MG63 (cell line): ENCODE data around the gene HOXC13. TPM values are rescaled to one million over a fixed set of nuclear protein-coding genes. Genes with fewer than 3 reads are reported as not detected.
A peak's percentile ranks its signal among the peaks of the same experiment; 100 is the strongest.

Experiments used
- DNase-seq: peaks from one replicate; pipeline ENCODE4 v3.0.0-alpha.2; 2020
- H3K27me3 ChIP-seq: fragments of 250-450 bp; sonication (Bioruptor Pico); 2 replicates; pipeline ENCODE4 v1.5.1; 2020; ENCODE audit warnings: mild to moderate bottlenecking, moderate library complexity
- H3K36me3 ChIP-seq: fragments of 250-450 bp; sonication (Bioruptor Pico); 2 replicates; pipeline ENCODE4 v1.5.1; 2020; ENCODE audit warnings: mild to moderate bottlenecking, moderate library complexity
- H3K4me3 ChIP-seq: fragments of 250-450 bp; sonication (Bioruptor Pico); 2 replicates; pipeline ENCODE4 v1.5.1; 2020; ENCODE audit warnings: mild to moderate bottlenecking, moderate library complexity
- H3K9me3 ChIP-seq: fragments of 250-450 bp; sonication (Bioruptor Pico); 2 replicates; pipeline ENCODE4 v1.5.1; 2020; ENCODE audit warnings: mild to moderate bottlenecking, moderate library complexity
- total RNA-seq: library from RNA; depleted of rRNA; stranded (reverse); fragments of >200 nt; shearing (Covaris generic); gene quantifications from 2 replicates; pipeline ENCODE4 v1.2.3, GENCODE V29; 2014; ENCODE audit warnings: low replicate concordance

Gene HOXC13
- total RNA-seq, 1 experiment from 2014 or later, result 5.1 TPM

GRCh38 chr12:53950437-53950773 is 11.8 kb downstream of the HOXC13 start:
- DNase-seq, result no peak
- peaks cover 4% of the 10 kb centered on the region; the same call in 1 of the 2 replicates for H3K36me3 ChIP-seq
- H3K27me3 ChIP-seq, result no peaks in the 10 kb centered on the region
- H3K4me3 ChIP-seq, result no peak overlapping the region
- H3K9me3 ChIP-seq, result no peaks in the 10 kb centered on the region

GRCh38 chr12:53950789-53951576 is 12.4 kb downstream of the HOXC13 start:
- DNase-seq, result no peak
- Histone ChIP-seq H3K36me3 (peaks cover 2% of the 10 kb centered on the region; the same call in 1 of the 2 replicates), H3K27me3 (no peaks in the 10 kb centered on the region), H3K4me3 (no peak overlapping the region), H3K9me3 (no peaks in the 10 kb centered on the region)

- Histone ChIP-seq H3K27me3 (no peaks in the 10 kb centered on the region), H3K4me3 (no peak overlapping the region), H3K36me3 (no peaks in the 10 kb centered on the region), H3K9me3 (no peaks in the 10 kb centered on the region)
- DNase-seq, result no peak
Measured at GRCh38 chr12:53951577-53952334, 13.1 kb downstream of the HOXC13 start.

GRCh38 chr12:53952335-53952694 is 13.7 kb downstream of the HOXC13 start:
- DNase-seq, result no peak
- Histone ChIP-seq H3K36me3 (no peaks in the 10 kb centered on the region), H3K27me3 (no peaks in the 10 kb centered on the region), H3K4me3 (no peak overlapping the region), H3K9me3 (no peaks in the 10 kb centered on the region)

GRCh38 chr12:53952871-53953734 is 14.5 kb downstream of the HOXC13 start:
- Histone ChIP-seq H3K27me3 (no peaks in the 10 kb centered on the region), H3K9me3 (no peaks in the 10 kb centered on the region), H3K36me3 (no peaks in the 10 kb centered on the region), H3K4me3 (no peak overlapping the region)
- DNase-seq, result no peak

GRCh38 chr12:53953831-53954693 is 15.4 kb downstream of the HOXC13 start:
- H3K36me3 ChIP-seq, result no peaks in the 10 kb centered on the region
- no peak for DNase-seq
- H3K9me3 ChIP-seq, result no peaks in the 10 kb centered on the region
- peak overlapping the region; percentile 57 for H3K4me3 ChIP-seq
- H3K27me3 ChIP-seq, result no peaks in the 10 kb centered on the region

GRCh38 chr12:53954694-53955035 is 16.0 kb downstream of the HOXC13 start, which contains the start of gene HOXC12:
HOXC12 (plus strand) TSS chr12:53954903; CDS start chr12:53954930, 27 bp downstream.
- Histone ChIP-seq H3K27me3 (no peaks in the 10 kb centered on the region), H3K36me3 (no peaks in the 10 kb centered on the region), H3K4me3 (peak within 1 kb of the TSS; percentile 57), H3K9me3 (no peaks in the 10 kb centered on the region)
- peak; percentile 54 for DNase-seq

- H3K9me3 ChIP-seq, result no peaks in the 10 kb centered on the region
- H3K36me3 ChIP-seq, result no peaks in the 10 kb centered on the region
- H3K4me3 ChIP-seq, result peak overlapping the region; percentile 57
- DNase-seq, result peak; percentile 26
- H3K27me3 ChIP-seq, result no peaks in the 10 kb centered on the region
Measured at GRCh38 chr12:53955036-53955775, 16.6 kb downstream of the HOXC13 start.

GRCh38 chr12:53955776-53956250 is 17.2 kb downstream of the HOXC13 start:
- Histone ChIP-seq H3K27me3 (no peaks in the 10 kb centered on the region), H3K9me3 (no peaks in the 10 kb centered on the region), H3K36me3 (no peaks in the 10 kb centered on the region), H3K4me3 (peak overlapping the region; percentile 57)
- no peak for DNase-seq

- peak; percentile 24 for DNase-seq
- H3K27me3 ChIP-seq, result no peaks in the 10 kb centered on the region
Measured at GRCh38 chr12:53956251-53956887, 17.7 kb downstream of the HOXC13 start.

GRCh38 chr12:53956914-53957536 is 18.4 kb downstream of the HOXC13 start:
- Histone ChIP-seq H3K4me3 (no peak overlapping the region), H3K36me3 (no peaks in the 10 kb centered on the region), H3K9me3 (no peaks in the 10 kb centered on the region), H3K27me3 (no peaks in the 10 kb centered on the region)
- DNase-seq, result no peak

More at GRCh38 chr12:53956251-53956887, 17.7 kb downstream of the HOXC13 start:
- Histone ChIP-seq H3K4me3 (no peak overlapping the region), H3K36me3 (no peaks in the 10 kb centered on the region), H3K9me3 (no peaks in the 10 kb centered on the region)

GRCh38 chr12:53958128-53958527 is 19.5 kb downstream of the HOXC13 start:
- Histone ChIP-seq H3K36me3 (no peaks in the 10 kb centered on the region), H3K9me3 (no peaks in the 10 kb centered on the region), H3K27me3 (no peaks in the 10 kb centered on the region), H3K4me3 (no peak overlapping the region)
- no peak for DNase-seq

GRCh38 chr12:53959314-53959713 is 20.7 kb downstream of the HOXC13 start:
- no peaks in the 10 kb centered on the region for H3K36me3 ChIP-seq
- no peak for DNase-seq
- no peaks in the 10 kb centered on the region for H3K9me3 ChIP-seq
- H3K4me3 ChIP-seq, result no peak overlapping the region
- no peaks in the 10 kb centered on the region for H3K27me3 ChIP-seq

- no peak overlapping the region for H3K4me3 ChIP-seq
- no peaks in the 10 kb centered on the region for H3K36me3 ChIP-seq
- DNase-seq, result no peak
- no peaks in the 10 kb centered on the region for H3K9me3 ChIP-seq
- H3K27me3 ChIP-seq, result no peaks in the 10 kb centered on the region
Measured at GRCh38 chr12:53960187-53961024, 21.8 kb downstream of the HOXC13 start.
